ENCODE data around the gene APLP2. TPM values are rescaled to one million over a fixed set of nuclear protein-coding genes. Genes with fewer than 3 reads are reported as not detected.

The APLP2 gene
- total RNA-seq, 4 donors from 2014 or later: 226 to 376 (median 262) TPM

GRCh38 chr11:130034236-130034635 is 35.5 kb upstream of the APLP2 start:
- intact Hi-C loops (cut with DNase I; ENCODE audit: low total_unique reads): no loop called here
- Histone ChIP-seq H3K27ac (no peak overlapping the region), H3K4me1 (no peaks in the 10 kb centered on the region), H3K36me3 (no peaks in the 10 kb centered on the region), H3K27me3 (no peaks in the 10 kb centered on the region), H3K4me3 (no peak overlapping the region), H3K9me3 (no peaks in the 10 kb centered on the region)
- TF ChIP-seq POLR2A (IDR thresholded peaks at IDR 0.05): no peak
- no peak for TF ChIP-seq CTCF (IDR thresholded peaks at IDR 0.05)
- DNase-seq: no peak

- intact Hi-C loops (cut with DNase I; ENCODE audit: low total_unique reads): no loop called here
- Histone ChIP-seq H3K4me3 (no peak overlapping the region), H3K9me3 (no peaks in the 10 kb centered on the region), H3K27ac (no peak overlapping the region), H3K4me1 (no peaks in the 10 kb centered on the region), H3K27me3 (no peaks in the 10 kb centered on the region), H3K36me3 (no peaks in the 10 kb centered on the region)
- no peak for TF ChIP-seq POLR2A (IDR thresholded peaks at IDR 0.05)
- no peak for TF ChIP-seq CTCF (IDR thresholded peaks at IDR 0.05)
- DNase-seq: no peak
These were observed 32.6 kb upstream of the APLP2 start for GRCh38 chr11:130037058-130037457.

- DNase-seq: no peak
- no peak overlapping the region for H3K27ac ChIP-seq
- no peaks in the 10 kb centered on the region for H3K27me3 ChIP-seq
- no peak overlapping the region for H3K4me3 ChIP-seq
- no peaks in the 10 kb centered on the region for H3K36me3 ChIP-seq
- H3K9me3 ChIP-seq: no peaks in the 10 kb centered on the region
- TF ChIP-seq CTCF (IDR thresholded peaks at IDR 0.05): no peak
- TF ChIP-seq POLR2A (IDR thresholded peaks at IDR 0.05): no peak
- intact Hi-C loops (cut with DNase I; ENCODE audit: low total_unique reads): no loop called here
- H3K4me1 ChIP-seq: no peaks in the 10 kb centered on the region
These were observed 31.7 kb upstream of the APLP2 start for GRCh38 chr11:130037881-130038585.

- H3K36me3 ChIP-seq: no peaks in the 10 kb centered on the region
- H3K9me3 ChIP-seq: no peaks in the 10 kb centered on the region
- no peaks in the 10 kb centered on the region for H3K4me1 ChIP-seq
- intact Hi-C loops (cut with DNase I; ENCODE audit: low total_unique reads): no loop called here
- H3K27ac ChIP-seq: no peak overlapping the region
- no peaks in the 10 kb centered on the region for H3K27me3 ChIP-seq
- no peak for DNase-seq
- no peak overlapping the region for H3K4me3 ChIP-seq
- TF ChIP-seq CTCF (IDR thresholded peaks at IDR 0.05): no peak
- no peak for TF ChIP-seq POLR2A (IDR thresholded peaks at IDR 0.05)
These were observed 29.3 kb upstream of the APLP2 start for GRCh38 chr11:130040281-130040940.

GRCh38 chr11:130042093-130042591 is 27.6 kb upstream of the APLP2 start:
- TF ChIP-seq CTCF (IDR thresholded peaks at IDR 0.05) (no peak), POLR2A (IDR thresholded peaks at IDR 0.05) (no peak)
- H3K9me3 ChIP-seq: no peaks in the 10 kb centered on the region
- H3K27me3 ChIP-seq: no peaks in the 10 kb centered on the region
- no peak overlapping the region for H3K27ac ChIP-seq
- intact Hi-C loops (cut with DNase I; ENCODE audit: low total_unique reads): no loop called here
- no peak for DNase-seq
- H3K36me3 ChIP-seq: no peaks in the 10 kb centered on the region
- no peak overlapping the region for H3K4me3 ChIP-seq
- H3K4me1 ChIP-seq: no peaks in the 10 kb centered on the region
